K562 (cell line): ENCODE data around the gene ECI1. TPM values are rescaled to one million over a fixed set of nuclear protein-coding genes. Genes with fewer than 3 reads are reported as not detected.

Source experiments
- CREM ChIP-seq: IDR thresholded peaks from 2 replicates; pipeline ENCODE4 v1.6.1; 2014; ENCODE audit warnings: antibody characterized with exemption, low read depth
- GABPB2 ChIP-seq: fragments of 250-450 bp; sonication (Bioruptor Pico); conservative IDR thresholded peaks from 2 replicates; pipeline ENCODE4 v1.5.1; 2021; ENCODE audit warnings: mild to moderate bottlenecking
- HDAC8 ChIP-seq: fragments of 450-650 bp; IDR thresholded peaks from 2 replicates; pipeline ENCODE4 v1.6.1; 2016; ENCODE audit warnings: mild to moderate bottlenecking, missing genetic modification characterization, moderate library complexity, missing compliant biosample characterization
- HLTF ChIP-seq: fragments of 450-650 bp; IDR thresholded peaks from 2 replicates; pipeline ENCODE4 v1.6.1; 2016
- KLF13 ChIP-seq: fragments of 450-650 bp; IDR thresholded peaks from 2 replicates; pipeline ENCODE4 v1.6.1; 2016; ENCODE audit warnings: missing genetic modification characterization, low read depth, mild to moderate bottlenecking, missing compliant biosample characterization, moderate library complexity, borderline replicate concordance
- NONO ChIP-seq, 2 experiments: fragments of 200-400 bp in 1 of 2; fragments of 450-650 bp in 1 of 2; formaldehyde crosslinking in 1 of 2; IDR thresholded peaks; 2 replicates each; pipeline ENCODE4 v1.6.1; 2017; ENCODE audit warnings: low read depth in 2 of 2, mild to moderate bottlenecking in 2 of 2, moderate library complexity in 2 of 2, low read length in 1 of 2
- POLR3A ChIP-seq: IDR thresholded peaks from 2 replicates; pipeline ENCODE4 v1.6.1; 2011; ENCODE audit warnings: borderline replicate concordance, mild to moderate bottlenecking, moderate library complexity; ENCODE audit not compliant: insufficient read length, insufficient read depth; ENCODE audit errors: extremely low read depth
- PPARD ChIP-seq: fragments of 250-450 bp; sonication (Bioruptor Pico); IDR thresholded peaks from 2 replicates; pipeline ENCODE4 v1.8.0; 2022; ENCODE audit warnings: inconsistent platforms, mild to moderate bottlenecking, moderate library complexity
- RFX1 ChIP-seq: fragments of 450-650 bp; IDR thresholded peaks from 2 replicates; pipeline ENCODE4 v1.6.1; 2016; ENCODE audit warnings: mild to moderate bottlenecking, moderate library complexity
- SMAD2 ChIP-seq: fragments of 150-350 bp; IDR thresholded peaks from 2 replicates; pipeline ENCODE4 v1.6.1; 2014; ENCODE audit warnings: low read depth, mild to moderate bottlenecking, low read length
- SRSF9 ChIP-seq: fragments of 200-400 bp; formaldehyde crosslinking; IDR thresholded peaks from 2 replicates; pipeline ENCODE4 v1.6.1; 2017; ENCODE audit warnings: low read depth, low read length, borderline replicate concordance
- STAT5B ChIP-seq: fragments of 250-450 bp; sonication (Bioruptor Pico); IDR thresholded peaks from 2 replicates; pipeline ENCODE4 v1.8.0; 2021; ENCODE audit warnings: mild to moderate bottlenecking, inconsistent platforms
- ZNF707 ChIP-seq: fragments of 250-450 bp; sonication (Bioruptor Pico); conservative IDR thresholded peaks from 2 replicates; pipeline ENCODE4 v1.8.0; 2022; ENCODE audit warnings: inconsistent platforms, mild to moderate bottlenecking, moderate library complexity
- polyA plus RNA-seq, 8 experiments: library from polyadenylated mRNA; depleted of rRNA in 4 of 8; stranded (reverse) in 5 of 8; unstranded in 3 of 8; fragments of >200 nt; fragmentation: Nextera tagmentation in 2 of 8; fragmentation: Illumina TruSeq in 1 of 8; extraction: Ambion mirVana in 2 of 8; extraction: Trizol in 1 of 8; gene quantifications; 2 replicates each; pipeline versions ENCODE4 v1.2.1 to v1.2.3, GENCODE V29; 2011 to 2014; ENCODE audit warnings: inconsistent platforms in 1 of 8, missing spikeins in 1 of 8
- total RNA-seq, 7 experiments: library from RNA; depleted of rRNA in 6 of 7; stranded (reverse); fragments of >200 nt in 6 of 7; fragmentation: Illumina TruSeq in 2 of 7; extraction: Trizol in 2 of 7; gene quantifications; 2 replicates each; pipeline versions ENCODE4 v1.2.1 to v1.2.3, GENCODE V29; 2011 to 2021; ENCODE audit warnings: low replicate concordance in 1 of 7
- TF ChIP-seq, protein P1 (sequence below): IDR thresholded peaks from 2 replicates; pipeline ENCODE4 v1.6.1; 2011; ENCODE audit not compliant: insufficient read length; ENCODE audit errors: extremely low read depth
- TF ChIP-seq, protein P2 (sequence below): fragments of 450-650 bp; IDR thresholded peaks from 2 replicates; pipeline ENCODE4 v1.7.0; 2016; ENCODE audit warnings: borderline replicate concordance
- TF ChIP-seq, protein P3 (sequence below): fragments of 450-650 bp; formaldehyde crosslinking; conservative IDR thresholded peaks from 2 replicates; pipeline ENCODE4 v1.4.0; 2022; ENCODE audit warnings: mild to moderate bottlenecking, missing genetic modification characterization
- TF ChIP-seq, protein P4 (sequence below): fragments of 450-650 bp; IDR thresholded peaks from 2 replicates; pipeline ENCODE4 v1.6.1; 2018; ENCODE audit warnings: mild to moderate bottlenecking, low read depth; ENCODE audit not compliant: partially characterized antibody
- TF ChIP-seq, protein P5 (sequence below), 2 experiments: fragments of 150-350 bp in 1 of 2; IDR thresholded peaks; 2 replicates each; pipeline ENCODE4 v1.6.1; 2012 to 2016; ENCODE audit warnings: low read depth in 2 of 2, low read length in 2 of 2, mild to moderate bottlenecking in 1 of 2, moderate library complexity in 1 of 2
- TF ChIP-seq, protein P6 (sequence below): sonication (generic); formaldehyde crosslinking; IDR thresholded peaks from 2 replicates; pipeline ENCODE4 v1.8.0; 2022; ENCODE audit warnings: mild to moderate bottlenecking, missing genetic modification reagents

ECI1 gene
- total and polyA plus RNA-seq, 9 of the 15 experiments (the other 6 are each of a cell fraction or from before 2014, with no cell fraction given), result 4.7 to 189 (median 54.0) TPM

DNA sequence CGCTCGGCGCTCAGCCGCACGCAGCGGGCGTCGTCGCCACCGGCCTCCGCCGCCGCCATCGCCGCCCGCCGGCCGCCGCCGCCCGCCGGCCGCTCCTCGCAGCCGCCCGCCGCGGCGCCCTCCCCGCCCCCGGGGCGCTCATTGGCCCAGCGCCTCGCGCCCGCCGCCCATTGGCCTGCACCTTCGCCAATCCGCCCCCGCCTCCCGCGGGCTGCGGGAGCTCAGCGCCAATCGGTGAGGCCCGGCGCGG is 36.7 kb downstream of the ECI1 start, which contains the start of gene PGP (continued):
- TF ChIP-seq, protein P1, sequence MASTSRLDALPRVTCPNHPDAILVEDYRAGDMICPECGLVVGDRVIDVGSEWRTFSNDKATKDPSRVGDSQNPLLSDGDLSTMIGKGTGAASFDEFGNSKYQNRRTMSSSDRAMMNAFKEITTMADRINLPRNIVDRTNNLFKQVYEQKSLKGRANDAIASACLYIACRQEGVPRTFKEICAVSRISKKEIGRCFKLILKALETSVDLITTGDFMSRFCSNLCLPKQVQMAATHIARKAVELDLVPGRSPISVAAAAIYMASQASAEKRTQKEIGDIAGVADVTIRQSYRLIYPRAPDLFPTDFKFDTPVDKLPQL, result no peak
- no peak; the same call in 1 of the 2 replicates for TF ChIP-seq ZNF707
- TF ChIP-seq, protein P2, sequence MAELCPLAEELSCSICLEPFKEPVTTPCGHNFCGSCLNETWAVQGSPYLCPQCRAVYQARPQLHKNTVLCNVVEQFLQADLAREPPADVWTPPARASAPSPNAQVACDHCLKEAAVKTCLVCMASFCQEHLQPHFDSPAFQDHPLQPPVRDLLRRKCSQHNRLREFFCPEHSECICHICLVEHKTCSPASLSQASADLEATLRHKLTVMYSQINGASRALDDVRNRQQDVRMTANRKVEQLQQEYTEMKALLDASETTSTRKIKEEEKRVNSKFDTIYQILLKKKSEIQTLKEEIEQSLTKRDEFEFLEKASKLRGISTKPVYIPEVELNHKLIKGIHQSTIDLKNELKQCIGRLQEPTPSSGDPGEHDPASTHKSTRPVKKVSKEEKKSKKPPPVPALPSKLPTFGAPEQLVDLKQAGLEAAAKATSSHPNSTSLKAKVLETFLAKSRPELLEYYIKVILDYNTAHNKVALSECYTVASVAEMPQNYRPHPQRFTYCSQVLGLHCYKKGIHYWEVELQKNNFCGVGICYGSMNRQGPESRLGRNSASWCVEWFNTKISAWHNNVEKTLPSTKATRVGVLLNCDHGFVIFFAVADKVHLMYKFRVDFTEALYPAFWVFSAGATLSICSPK, result no peak
- TF ChIP-seq HDAC8 (tag), result no peak
- TF ChIP-seq, protein P3, sequence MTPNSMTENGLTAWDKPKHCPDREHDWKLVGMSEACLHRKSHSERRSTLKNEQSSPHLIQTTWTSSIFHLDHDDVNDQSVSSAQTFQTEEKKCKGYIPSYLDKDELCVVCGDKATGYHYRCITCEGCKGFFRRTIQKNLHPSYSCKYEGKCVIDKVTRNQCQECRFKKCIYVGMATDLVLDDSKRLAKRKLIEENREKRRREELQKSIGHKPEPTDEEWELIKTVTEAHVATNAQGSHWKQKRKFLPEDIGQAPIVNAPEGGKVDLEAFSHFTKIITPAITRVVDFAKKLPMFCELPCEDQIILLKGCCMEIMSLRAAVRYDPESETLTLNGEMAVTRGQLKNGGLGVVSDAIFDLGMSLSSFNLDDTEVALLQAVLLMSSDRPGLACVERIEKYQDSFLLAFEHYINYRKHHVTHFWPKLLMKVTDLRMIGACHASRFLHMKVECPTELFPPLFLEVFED (CRISPR knock-in tag), result no peak
- TF ChIP-seq NONO (IDR thresholded peaks at IDR 0.05; ENCODE audit: low read depth in 2 of 2, low read length in 1 of 2), result no peak
- no peak for TF ChIP-seq POLR3A
- TF ChIP-seq, protein P4, sequence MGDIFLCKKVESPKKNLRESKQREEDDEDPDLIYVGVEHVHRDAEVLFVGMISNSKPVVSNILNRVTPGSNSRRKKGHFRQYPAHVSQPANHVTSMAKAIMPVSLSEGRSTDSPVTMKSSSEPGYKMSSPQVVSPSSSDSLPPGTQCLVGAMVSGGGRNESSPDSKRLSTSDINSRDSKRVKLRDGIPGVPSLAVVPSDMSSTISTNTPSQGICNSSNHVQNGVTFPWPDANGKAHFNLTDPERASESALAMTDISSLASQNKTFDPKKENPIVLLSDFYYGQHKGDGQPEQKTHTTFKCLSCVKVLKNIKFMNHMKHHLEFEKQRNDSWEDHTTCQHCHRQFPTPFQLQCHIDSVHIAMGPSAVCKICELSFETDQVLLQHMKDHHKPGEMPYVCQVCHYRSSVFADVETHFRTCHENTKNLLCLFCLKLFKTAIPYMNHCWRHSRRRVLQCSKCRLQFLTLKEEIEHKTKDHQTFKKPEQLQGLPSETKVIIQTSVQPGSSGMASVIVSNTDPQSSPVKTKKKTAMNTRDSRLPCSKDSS, result no peak
- TF ChIP-seq CREM, result no peak
- TF ChIP-seq HLTF, result no peak
- TF ChIP-seq SRSF9, result no peak
- TF ChIP-seq SMAD2, result no peak
- TF ChIP-seq GABPB2 (CRISPR knock-in tag), result no peak
- no peak for TF ChIP-seq KLF13 (tag)
- TF ChIP-seq, protein P5, sequence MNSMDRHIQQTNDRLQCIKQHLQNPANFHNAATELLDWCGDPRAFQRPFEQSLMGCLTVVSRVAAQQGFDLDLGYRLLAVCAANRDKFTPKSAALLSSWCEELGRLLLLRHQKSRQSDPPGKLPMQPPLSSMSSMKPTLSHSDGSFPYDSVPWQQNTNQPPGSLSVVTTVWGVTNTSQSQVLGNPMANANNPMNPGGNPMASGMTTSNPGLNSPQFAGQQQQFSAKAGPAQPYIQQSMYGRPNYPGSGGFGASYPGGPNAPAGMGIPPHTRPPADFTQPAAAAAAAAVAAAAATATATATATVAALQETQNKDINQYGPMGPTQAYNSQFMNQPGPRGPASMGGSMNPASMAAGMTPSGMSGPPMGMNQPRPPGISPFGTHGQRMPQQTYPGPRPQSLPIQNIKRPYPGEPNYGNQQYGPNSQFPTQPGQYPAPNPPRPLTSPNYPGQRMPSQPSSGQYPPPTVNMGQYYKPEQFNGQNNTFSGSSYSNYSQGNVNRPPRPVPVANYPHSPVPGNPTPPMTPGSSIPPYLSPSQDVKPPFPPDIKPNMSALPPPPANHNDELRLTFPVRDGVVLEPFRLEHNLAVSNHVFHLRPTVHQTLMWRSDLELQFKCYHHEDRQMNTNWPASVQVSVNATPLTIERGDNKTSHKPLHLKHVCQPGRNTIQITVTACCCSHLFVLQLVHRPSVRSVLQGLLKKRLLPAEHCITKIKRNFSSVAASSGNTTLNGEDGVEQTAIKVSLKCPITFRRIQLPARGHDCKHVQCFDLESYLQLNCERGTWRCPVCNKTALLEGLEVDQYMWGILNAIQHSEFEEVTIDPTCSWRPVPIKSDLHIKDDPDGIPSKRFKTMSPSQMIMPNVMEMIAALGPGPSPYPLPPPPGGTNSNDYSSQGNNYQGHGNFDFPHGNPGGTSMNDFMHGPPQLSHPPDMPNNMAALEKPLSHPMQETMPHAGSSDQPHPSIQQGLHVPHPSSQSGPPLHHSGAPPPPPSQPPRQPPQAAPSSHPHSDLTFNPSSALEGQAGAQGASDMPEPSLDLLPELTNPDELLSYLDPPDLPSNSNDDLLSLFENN (IDR thresholded peaks at IDR 0.05; ENCODE audit: low read depth in 2 of 2, low read length in 2 of 2), result no peak
- TF ChIP-seq STAT5B (CRISPR knock-in tag), result no peak
- no peak for TF ChIP-seq RFX1
- TF ChIP-seq, protein P6, sequence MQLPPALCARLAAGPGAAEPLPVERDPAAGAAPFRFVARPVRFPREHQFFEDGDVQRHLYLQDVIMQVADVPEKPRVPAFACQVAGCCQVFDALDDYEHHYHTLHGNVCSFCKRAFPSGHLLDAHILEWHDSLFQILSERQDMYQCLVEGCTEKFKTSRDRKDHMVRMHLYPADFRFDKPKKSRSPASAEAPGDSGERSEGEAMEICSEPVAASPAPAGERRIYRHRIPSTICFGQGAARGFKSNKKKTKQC (CRISPR knock-in tag), result no peak
- no peak for TF ChIP-seq PPARD (CRISPR knock-in tag)
